Esophagus squamous epithelium (tissue), 4 donors: ENCODE results near the gene SLC4A7.

Source experiments
- CTCF ChIP-seq, 6 experiments: fragments of 450-650 bp in 4 of 6; fragments of 200-600 bp in 2 of 6; sonication (generic) in 2 of 6; IDR thresholded peaks; one replicate each; pipeline ENCODE4 v1.5.1; 2016 to 2019; ENCODE audit warnings: antibody characterized with exemption in 6 of 6, mild to moderate bottlenecking in 4 of 6, moderate library complexity in 4 of 6
- POLR2A ChIP-seq, 4 donors: fragments of 450-650 bp; IDR thresholded peaks; one replicate each; pipeline ENCODE4 v1.6.1; 2017; ENCODE audit warnings: antibody characterized with exemption in 4 of 4, mild to moderate bottlenecking in 4 of 4, moderate library complexity in 3 of 4

GRCh38 chr3:27456554-27456953 lies 27.6 kb downstream of the SLC4A7 start:
- no peak for TF ChIP-seq CTCF (IDR thresholded peaks at IDR 0.05)
- TF ChIP-seq POLR2A (IDR thresholded peaks at IDR 0.05) = no peak
